ENCODE results near the gene SLC8A1. TPM values are rescaled to one million over a fixed set of nuclear protein-coding genes. Genes with fewer than 3 reads are reported as not detected.

SLC8A1 gene
- total and polyA plus RNA-seq, 2 of the 13 experiments (the other 11 are each of a cell fraction or from before 2014, with no cell fraction given), result not detected

DNA sequence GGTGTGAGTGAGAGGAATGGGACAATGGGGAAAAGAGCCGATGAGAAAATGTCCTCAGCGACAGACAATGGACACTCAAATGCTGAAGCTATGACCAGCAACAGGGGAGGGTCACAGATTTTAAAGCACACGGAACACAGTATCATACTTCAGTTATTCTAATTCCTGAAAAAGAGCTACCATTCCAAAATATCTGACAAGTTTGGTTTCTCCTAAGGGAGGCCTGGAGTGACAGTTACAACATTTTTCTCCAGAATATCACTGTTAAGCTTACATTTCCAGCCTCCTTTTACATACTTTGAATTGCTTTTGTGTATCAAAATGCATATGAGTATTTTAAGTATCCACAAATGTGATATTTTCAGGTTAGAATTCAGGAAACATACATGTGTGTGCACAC is 351.2 kb downstream of the SLC8A1 start:
- in situ Hi-C loops (cut with HindIII; ENCODE audit: extremely low pct_ligation_motif_present, low pct_unique_long_range_greater_than_20kb), result no loop called here
- BruUV-seq (replicated peaks), result no TSS peak
- WGBS (ENCODE audit: low lambda C conversion rate), result 32% methylated on average over 3 of the region's 3 CpGs
- H3K9me3 ChIP-seq (ENCODE audit: low read length), result no peaks in the 10 kb centered on the region
- POLR2A ChIA-PET, result no interaction called here
- no peak for ATAC-seq
- CTCF ChIA-PET (ENCODE audit: low intra/inter-chr PET ratio, low total read pairs), result no interaction called here
- H3K4me2 ChIP-seq (ENCODE audit: low read depth, low read length), result no peak overlapping the region
- no peak overlapping the region for H3K27ac ChIP-seq (ENCODE audit: extremely low read length, insufficient read depth, low read length)
- H3K79me2 ChIP-seq (ENCODE audit: insufficient read depth, low read length), result no peaks in the 10 kb centered on the region
- intact Hi-C loops (cut with micrococcal nuclease; ENCODE audit: unreplicated experiment), result no loop called here
- H3K4me1 ChIP-seq (ENCODE audit: insufficient read depth, low read length), result no peaks in the 10 kb centered on the region
- H2AFZ ChIP-seq (ENCODE audit: low read length), result no peak overlapping the region
- no peak overlapping the region for H3K4me3 ChIP-seq (replicated peaks in 1 of 3; ENCODE audit: insufficient read depth in 1 of 3, low read depth in 2 of 3, low read length in 3 of 3)
- no peaks in the 10 kb centered on the region for H4K20me1 ChIP-seq (ENCODE audit: insufficient read depth, low read length)
- no peak for FAIRE-seq
- TF ChIP-seq TRIM24 (CRISPR knock-in tag; IDR thresholded peaks at IDR 0.05) (no peak), ZNF468 (CRISPR knock-in tag; IDR thresholded peaks at IDR 0.05) (no peak), KLF6 (CRISPR knock-in tag; IDR thresholded peaks at IDR 0.05) (no peak), SRY (CRISPR knock-in tag; IDR thresholded peaks at IDR 0.05) (no peak), HDAC2 (CRISPR knock-in tag; IDR thresholded peaks at IDR 0.05) (no peak), GTF3A (CRISPR knock-in tag; conservative IDR thresholded peaks at IDR 0.05) (no peak), LCORL (IDR thresholded peaks at IDR 0.05) (no peak), LCORL (CRISPR knock-in tag; IDR thresholded peaks at IDR 0.05) (no peak), PTBP1 (IDR thresholded peaks at IDR 0.05; ENCODE audit: low read depth, low read length, poor library complexity, severe bottlenecking) (no peak), FIP1L1 (IDR thresholded peaks at IDR 0.05; ENCODE audit: borderline replicate concordance, insufficient read depth, low read depth, low read length) (no peak), TAF15 (IDR thresholded peaks at IDR 0.05; ENCODE audit: low read depth, low read length, poor library complexity, severe bottlenecking) (no peak), ZNF138 (CRISPR knock-in tag; IDR thresholded peaks at IDR 0.05; ENCODE audit: low read depth) (no peak), ZNF256 (CRISPR knock-in tag; conservative IDR thresholded peaks at IDR 0.05) (no peak), TEAD2 (CRISPR knock-in tag; IDR thresholded peaks at IDR 0.05) (no peak), ZNF451 (CRISPR knock-in tag; IDR thresholded peaks at IDR 0.05) (no peak)
- TF ChIP-seq, protein P1, sequence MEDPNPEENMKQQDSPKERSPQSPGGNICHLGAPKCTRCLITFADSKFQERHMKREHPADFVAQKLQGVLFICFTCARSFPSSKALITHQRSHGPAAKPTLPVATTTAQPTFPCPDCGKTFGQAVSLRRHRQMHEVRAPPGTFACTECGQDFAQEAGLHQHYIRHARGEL (CRISPR knock-in tag; IDR thresholded peaks at IDR 0.05), result no peak
- TF ChIP-seq, protein P2, sequence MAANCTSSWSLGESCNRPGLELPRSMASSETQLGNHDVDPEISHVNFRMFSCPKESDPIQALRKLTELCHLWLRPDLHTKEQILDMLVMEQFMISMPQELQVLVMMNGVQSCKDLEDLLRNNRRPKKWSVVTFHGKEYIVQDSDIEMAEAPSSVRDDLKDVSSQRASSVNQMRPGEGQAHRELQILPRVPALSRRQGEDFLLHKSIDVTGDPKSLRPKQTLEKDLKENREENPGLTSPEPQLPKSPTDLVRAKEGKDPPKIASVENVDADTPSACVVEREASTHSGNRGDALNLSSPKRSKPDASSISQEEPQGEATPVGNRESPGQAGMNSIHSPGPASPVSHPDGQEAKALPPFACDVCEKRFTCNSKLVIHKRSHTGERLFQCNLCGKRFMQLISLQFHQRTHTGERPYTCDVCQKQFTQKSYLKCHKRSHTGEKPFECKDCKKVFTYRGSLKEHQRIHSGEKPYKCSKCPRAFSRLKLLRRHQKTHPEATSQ (CRISPR knock-in tag; IDR thresholded peaks at IDR 0.05; ENCODE audit: borderline replicate concordance), result no peak
- TF ChIP-seq, protein P3, sequence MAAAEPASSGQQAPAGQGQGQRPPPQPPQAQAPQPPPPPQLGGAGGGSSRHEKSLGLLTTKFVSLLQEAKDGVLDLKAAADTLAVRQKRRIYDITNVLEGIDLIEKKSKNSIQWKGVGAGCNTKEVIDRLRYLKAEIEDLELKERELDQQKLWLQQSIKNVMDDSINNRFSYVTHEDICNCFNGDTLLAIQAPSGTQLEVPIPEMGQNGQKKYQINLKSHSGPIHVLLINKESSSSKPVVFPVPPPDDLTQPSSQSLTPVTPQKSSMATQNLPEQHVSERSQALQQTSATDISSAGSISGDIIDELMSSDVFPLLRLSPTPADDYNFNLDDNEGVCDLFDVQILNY (CRISPR knock-in tag; conservative IDR thresholded peaks at IDR 0.05), result no peak
- TF ChIP-seq, protein P4, sequence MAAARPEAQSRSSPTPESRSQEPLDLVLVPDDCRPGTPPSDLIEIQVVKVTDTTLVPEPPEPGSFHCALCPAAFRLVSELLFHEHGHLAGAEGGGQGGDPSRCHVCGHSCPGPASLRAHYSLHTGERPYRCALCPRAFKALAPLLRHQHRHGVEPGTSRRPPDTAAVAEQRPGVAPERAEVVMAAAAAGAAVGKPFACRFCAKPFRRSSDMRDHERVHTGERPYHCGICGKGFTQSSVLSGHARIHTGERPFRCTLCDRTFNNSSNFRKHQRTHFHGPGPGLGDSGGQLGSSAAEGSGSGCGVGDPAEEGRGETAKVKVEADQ (CRISPR knock-in tag; IDR thresholded peaks at IDR 0.05; ENCODE audit: borderline replicate concordance), result no peak
- TF ChIP-seq, protein P5, sequence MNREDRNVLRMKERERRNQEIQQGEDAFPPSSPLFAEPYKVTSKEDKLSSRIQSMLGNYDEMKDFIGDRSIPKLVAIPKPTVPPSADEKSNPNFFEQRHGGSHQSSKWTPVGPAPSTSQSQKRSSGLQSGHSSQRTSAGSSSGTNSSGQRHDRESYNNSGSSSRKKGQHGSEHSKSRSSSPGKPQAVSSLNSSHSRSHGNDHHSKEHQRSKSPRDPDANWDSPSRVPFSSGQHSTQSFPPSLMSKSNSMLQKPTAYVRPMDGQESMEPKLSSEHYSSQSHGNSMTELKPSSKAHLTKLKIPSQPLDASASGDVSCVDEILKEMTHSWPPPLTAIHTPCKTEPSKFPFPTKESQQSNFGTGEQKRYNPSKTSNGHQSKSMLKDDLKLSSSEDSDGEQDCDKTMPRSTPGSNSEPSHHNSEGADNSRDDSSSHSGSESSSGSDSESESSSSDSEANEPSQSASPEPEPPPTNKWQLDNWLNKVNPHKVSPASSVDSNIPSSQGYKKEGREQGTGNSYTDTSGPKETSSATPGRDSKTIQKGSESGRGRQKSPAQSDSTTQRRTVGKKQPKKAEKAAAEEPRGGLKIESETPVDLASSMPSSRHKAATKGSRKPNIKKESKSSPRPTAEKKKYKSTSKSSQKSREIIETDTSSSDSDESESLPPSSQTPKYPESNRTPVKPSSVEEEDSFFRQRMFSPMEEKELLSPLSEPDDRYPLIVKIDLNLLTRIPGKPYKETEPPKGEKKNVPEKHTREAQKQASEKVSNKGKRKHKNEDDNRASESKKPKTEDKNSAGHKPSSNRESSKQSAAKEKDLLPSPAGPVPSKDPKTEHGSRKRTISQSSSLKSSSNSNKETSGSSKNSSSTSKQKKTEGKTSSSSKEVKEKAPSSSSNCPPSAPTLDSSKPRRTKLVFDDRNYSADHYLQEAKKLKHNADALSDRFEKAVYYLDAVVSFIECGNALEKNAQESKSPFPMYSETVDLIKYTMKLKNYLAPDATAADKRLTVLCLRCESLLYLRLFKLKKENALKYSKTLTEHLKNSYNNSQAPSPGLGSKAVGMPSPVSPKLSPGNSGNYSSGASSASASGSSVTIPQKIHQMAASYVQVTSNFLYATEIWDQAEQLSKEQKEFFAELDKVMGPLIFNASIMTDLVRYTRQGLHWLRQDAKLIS (CRISPR knock-in tag; IDR thresholded peaks at IDR 0.05), result no peak
- no peaks in the 10 kb centered on the region for H3K36me3 ChIP-seq (replicated peaks in 1 of 2; ENCODE audit: control insufficient read depth in 1 of 2, insufficient read depth in 2 of 2, low read length in 2 of 2)
- no peak overlapping the region for H3K9ac ChIP-seq (ENCODE audit: insufficient read depth, low read depth, low read length)
- DNase-seq (ENCODE audit: low spot score), result no peak
- no peaks in the 10 kb centered on the region for H3K27me3 ChIP-seq (ENCODE audit: control insufficient read depth in 1 of 2, insufficient read depth in 2 of 2, low read length in 2 of 2)
